Esophagus muscularis mucosa (tissue), 4 donors: ENCODE results near the gene GAB1. TPM values are rescaled to one million over a fixed set of nuclear protein-coding genes. Genes with fewer than 3 reads are reported as not detected.

Experiments used
- DNase-seq: peaks from one replicate; pipeline ENCODE4 v3.0.0-alpha.2; 2017; ENCODE audit errors: extremely low spot score
- H3K27ac ChIP-seq, 4 donors: fragments of 200-600 bp; sonication (generic); replicated peaks in 1 of 4; 1 replicate in 3 of 4; 2 replicates in 1 of 4; pipeline ENCODE4 v1.5.1; 2016 to 2019; ENCODE audit warnings: mild to moderate bottlenecking in 1 of 4
- H3K27me3 ChIP-seq, 4 donors: fragments of 200-600 bp; sonication (generic); one replicate each; pipeline versions ENCODE4 v1.5.1 to v1.6.0; 2016 to 2019
- H3K36me3 ChIP-seq, 4 donors: fragments of 200-600 bp; sonication (generic); one replicate each; pipeline ENCODE4 v1.5.1; 2016 to 2019
- H3K4me1 ChIP-seq, 4 donors: fragments of 200-600 bp; sonication (generic); one replicate each; pipeline ENCODE4 v1.5.1; 2016 to 2019
- H3K4me3 ChIP-seq, 4 donors: fragments of 200-600 bp; sonication (generic); 1 replicate in 2 of 4; 2 replicates in 2 of 4; pipeline ENCODE4 v1.5.1; 2016 to 2019; ENCODE audit warnings: mild to moderate bottlenecking in 4 of 4, moderate library complexity in 1 of 4
- H3K9me3 ChIP-seq, 4 donors: fragments of 200-600 bp; sonication (generic); 1 replicate in 3 of 4; 2 replicates in 1 of 4; pipeline ENCODE4 v1.5.1; 2016 to 2019
- EP300 ChIP-seq: sonication (generic); formaldehyde crosslinking; IDR thresholded peaks from one replicate; pipeline ENCODE4 v1.6.1; 2017; ENCODE audit warnings: antibody characterized with exemption
- POLR2A ChIP-seq: fragments of 450-650 bp; IDR thresholded peaks from one replicate; pipeline ENCODE4 v1.6.1; 2017; ENCODE audit warnings: antibody characterized with exemption, moderate library complexity, mild to moderate bottlenecking, low read depth
- POLR2AphosphoS5 ChIP-seq, 2 donors: sonication (generic); formaldehyde crosslinking; IDR thresholded peaks; one replicate each; pipeline ENCODE4 v1.6.1; 2017; ENCODE audit warnings: antibody characterized with exemption in 2 of 2
- WGBS: methylation state at CpG from one replicate; pipeline ENCODE4 v1.1.5; 2018; 5-methylcytosine and 5-hydroxymethylcytosine counted together
- intact Hi-C: fragments of 100-400 bp; cut with DNase I; formaldehyde crosslinking; loops from one replicate; pipeline ENCODE4 v1.15.1; 2023
- total RNA-seq, 4 donors: library from RNA; depleted of rRNA; stranded (reverse); fragments of >200 nt; gene quantifications; one replicate each; pipeline versions ENCODE4 v1.1.0 to v1.2.1, GENCODE V29; 2016
- TF ChIP-seq, protein P1 (sequence below), 3 experiments: fragments of 200-600 bp in 2 of 3; fragments of 450-650 bp in 1 of 3; sonication (generic) in 2 of 3; IDR thresholded peaks; one replicate each; pipeline ENCODE4 v1.5.1; 2017 to 2019; ENCODE audit warnings: antibody characterized with exemption in 3 of 3, mild to moderate bottlenecking in 2 of 3, moderate library complexity in 1 of 3

The GAB1 gene
- total RNA-seq, 4 donors from 2014 or later, result 73.5 to 117 (median 98.8) TPM

GRCh38 chr4:143506031-143506430 lies 169.4 kb downstream of the GAB1 start:
- TF ChIP-seq, protein P1, sequence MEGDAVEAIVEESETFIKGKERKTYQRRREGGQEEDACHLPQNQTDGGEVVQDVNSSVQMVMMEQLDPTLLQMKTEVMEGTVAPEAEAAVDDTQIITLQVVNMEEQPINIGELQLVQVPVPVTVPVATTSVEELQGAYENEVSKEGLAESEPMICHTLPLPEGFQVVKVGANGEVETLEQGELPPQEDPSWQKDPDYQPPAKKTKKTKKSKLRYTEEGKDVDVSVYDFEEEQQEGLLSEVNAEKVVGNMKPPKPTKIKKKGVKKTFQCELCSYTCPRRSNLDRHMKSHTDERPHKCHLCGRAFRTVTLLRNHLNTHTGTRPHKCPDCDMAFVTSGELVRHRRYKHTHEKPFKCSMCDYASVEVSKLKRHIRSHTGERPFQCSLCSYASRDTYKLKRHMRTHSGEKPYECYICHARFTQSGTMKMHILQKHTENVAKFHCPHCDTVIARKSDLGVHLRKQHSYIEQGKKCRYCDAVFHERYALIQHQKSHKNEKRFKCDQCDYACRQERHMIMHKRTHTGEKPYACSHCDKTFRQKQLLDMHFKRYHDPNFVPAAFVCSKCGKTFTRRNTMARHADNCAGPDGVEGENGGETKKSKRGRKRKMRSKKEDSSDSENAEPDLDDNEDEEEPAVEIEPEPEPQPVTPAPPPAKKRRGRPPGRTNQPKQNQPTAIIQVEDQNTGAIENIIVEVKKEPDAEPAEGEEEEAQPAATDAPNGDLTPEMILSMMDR (IDR thresholded peaks at IDR 0.05), result no peak
- TF ChIP-seq POLR2A, result no peak
- TF ChIP-seq POLR2AphosphoS5 (IDR thresholded peaks at IDR 0.05), result no peak
- TF ChIP-seq EP300, result no peak
- no peak overlapping the region for H3K4me3 ChIP-seq
- no peaks in the 10 kb centered on the region for H3K36me3 ChIP-seq

GRCh38 chr4:143511906-143512305 lies 175.2 kb downstream of the GAB1 start:
- Histone ChIP-seq H3K4me1 (peaks cover 20 to 27% (median 24%) of the 10 kb centered on the region in 4 donors), H3K27ac (no peak overlapping the region), H3K36me3 (no peaks in the 10 kb centered on the region), H3K9me3 (no peaks in the 10 kb centered on the region), H3K4me3 (no peak overlapping the region), H3K27me3 (no peaks in the 10 kb centered on the region)
- TF ChIP-seq, protein P1 (IDR thresholded peaks at IDR 0.05), result no peak
- no peak for TF ChIP-seq POLR2AphosphoS5 (IDR thresholded peaks at IDR 0.05)
- no peak for TF ChIP-seq POLR2A
- no peak for TF ChIP-seq EP300
- WGBS, result 92% methylated on average over 7 of the region's 7 CpGs
- no peak for DNase-seq
- intact Hi-C loops, result loop anchor here (10.0 kb wide), 1 partner anchor 307 kb away; no protein-coding TSS in a partner anchor

More at GRCh38 chr4:143506031-143506430, 169.4 kb downstream of the GAB1 start:
- no peak for DNase-seq
- intact Hi-C loops, result no loop called here
- WGBS, result 100% methylated on average over 1 of the region's 1 CpG
- Histone ChIP-seq H3K27ac (no peak overlapping the region), H3K27me3 (no peaks in the 10 kb centered on the region), H3K4me1 (no peaks in the 10 kb centered on the region), H3K9me3 (no peaks in the 10 kb centered on the region)

- WGBS, result under 1% methylated on average over 15 of the region's 18 CpGs
- intact Hi-C loops, result loop anchor here (10.0 kb wide), 1 partner anchor 308 kb away; no protein-coding TSS in a partner anchor
- H3K27ac ChIP-seq, result peak overlapping the region; percentile 95 to 99 (median 98)
- H3K36me3 ChIP-seq, result peaks cover 0 to 8% (median 4%) of the 10 kb centered on the region in 4 donors
- no peaks in the 10 kb centered on the region for H3K27me3 ChIP-seq
- DNase-seq, result no peak
- no peaks in the 10 kb centered on the region for H3K9me3 ChIP-seq
- TF ChIP-seq POLR2AphosphoS5 (IDR thresholded peaks at IDR 0.05) (no peak), EP300 (no peak), POLR2A (no peak)
- TF ChIP-seq, protein P1 (IDR thresholded peaks at IDR 0.05), result no peak
- peak overlapping the region; percentile 73 to 98 (median 84) for H3K4me3 ChIP-seq
- peaks cover 26 to 37% (median 34%) of the 10 kb centered on the region in 4 donors for H3K4me1 ChIP-seq
These were observed 176.3 kb downstream of the GAB1 start for GRCh38 chr4:143512978-143513313.

DNA sequence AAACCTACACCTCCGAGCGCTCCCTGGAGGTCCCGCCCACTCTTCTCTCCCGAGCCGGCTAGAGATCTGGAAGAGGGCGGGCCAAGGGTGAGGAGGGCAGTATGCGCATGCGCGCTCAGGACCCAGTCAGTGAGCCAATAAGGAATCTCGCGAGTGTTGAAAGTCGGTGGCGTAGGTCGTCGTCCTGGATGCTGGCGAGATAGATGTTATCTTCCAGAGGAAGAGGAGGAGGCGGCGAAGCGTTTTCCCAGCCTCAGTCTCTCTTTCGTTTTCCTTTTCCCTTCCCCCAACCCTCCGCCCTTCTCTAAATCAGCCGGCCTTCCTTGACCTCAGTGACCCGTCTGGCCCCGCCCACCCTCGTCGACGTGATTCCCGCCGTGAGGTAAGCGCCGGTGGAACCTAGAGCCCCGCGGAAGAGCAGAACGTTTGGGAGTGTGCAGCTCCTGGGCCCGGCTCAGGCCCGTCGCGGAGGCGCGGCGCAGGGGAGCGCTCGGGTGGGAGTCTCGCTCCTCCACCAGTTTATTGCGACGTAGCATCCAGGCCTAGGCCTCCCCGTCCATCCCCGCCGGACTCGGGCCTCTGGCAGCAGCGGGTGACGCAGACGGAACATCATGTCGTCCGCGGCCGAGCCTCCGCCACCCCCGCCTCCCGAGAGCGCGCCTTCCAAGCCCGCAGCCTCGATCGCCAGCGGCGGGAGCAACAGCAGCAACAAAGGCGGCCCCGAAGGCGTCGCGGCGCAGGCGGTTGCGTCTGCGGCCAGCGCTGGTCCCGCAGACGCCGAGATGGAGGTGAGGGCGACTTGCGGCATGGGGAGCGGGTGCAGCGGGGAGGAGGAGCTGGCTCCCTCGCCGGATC lies 176.9 kb downstream of the GAB1 start, which contains the start of gene SMARCA5:
SMARCA5 (plus strand) TSS at position 389 of the 855 bp plus-strand sequence; CDS start at position 612, 223 bp downstream.
- Histone ChIP-seq H3K27ac (peak within 1 kb of the TSS; percentile 95 to 99 (median 98)), H3K36me3 (peaks cover 0 to 14% (median 6%) of the 10 kb centered on the region in 4 donors), H3K4me1 (peaks cover 31 to 43% (median 40%) of the 10 kb centered on the region in 4 donors), H3K9me3 (no peaks in the 10 kb centered on the region), H3K27me3 (no peaks in the 10 kb centered on the region), H3K4me3 (peak within 1 kb of the TSS; percentile 73 to 98 (median 84))
- under 1% methylated on average over 31 of the region's 86 CpGs for whole genome bisulfite sequencing
- peak; percentile 99 for DNase-seq
- intact Hi-C loops, result loop anchor here (10.0 kb wide), 1 partner anchor 309 kb away; no protein-coding TSS in a partner anchor
- TF ChIP-seq POLR2A, result peak; percentile 75
- no peak for TF ChIP-seq EP300
- TF ChIP-seq, protein P1 (IDR thresholded peaks at IDR 0.05), result peak in 1 of 3 experiments; percentile 19
- TF ChIP-seq POLR2AphosphoS5 (IDR thresholded peaks at IDR 0.05), result peak; percentile 90 to 98
